K562 (cell line): ENCODE results near the gene NALF2. TPM values are rescaled to one million over a fixed set of nuclear protein-coding genes. Genes with fewer than 3 reads are reported as not detected.

ENCODE experiments used
- ATAC-seq: fragments of 200-7000 bp; cut with Tn5 transposase; 3 replicates; pipeline ENCODE4 v1.9.1; 2020; ENCODE audit warnings: moderate library complexity
- BruUV-seq: library from RNA; stranded (reverse); fragments of 400-500 nt; replicated peaks from 2 replicates; lab custom pipeline; 2021; lab: Mats Ljungman, UMichigan
- CTCF ChIA-PET: fragments of 300-600 bp; formaldehyde crosslinking; extraction: SDS; loops from one replicate; lab custom pipeline; 2021; ENCODE audit warnings: low intra/inter-chr PET ratio; lab: Yijun Ruan, JAX
- POLR2A ChIA-PET: fragments of 300-600, 350-650 bp; sonication (Branson Sonifier 250); formaldehyde crosslinking; extraction: SDS; loops from one replicate; lab custom pipeline; 2021; ENCODE audit warnings: antibody characterized with exemption, inconsistent platforms; lab: Yijun Ruan, JAX
- DNase-seq, 4 experiments: peaks; one replicate each; pipeline versions ENCODE4 v3.0.0 to v3.0.0-alpha.2; 2011 to 2018; ENCODE audit warnings: low spot score in 3 of 4, mixed read lengths in 3 of 4; ENCODE audit errors: extremely low read depth in 1 of 4
- FAIRE-seq: peaks from 2 replicates; lab custom pipeline; 2011; peaks lifted over from hg19 to GRCh38; lab: Jason Lieb, UNC
- H2AFZ ChIP-seq: 2 replicates; pipeline ENCODE4 v1.6.0; 2011; ENCODE audit warnings: low read depth, low read length, control low read depth, inconsistent platforms
- H3K27ac ChIP-seq: fragments of 200-600 bp; 3 replicates; pipeline ENCODE4 v1.8.0; 2011; ENCODE audit warnings: low read depth, mild to moderate bottlenecking, control low read depth, inconsistent platforms, low read length, moderate library complexity, mixed read lengths; ENCODE audit errors: extremely low read depth
- H3K27me3 ChIP-seq, 2 experiments: fragments of 300-600 bp in 1 of 2; 2 replicates in 1 of 2; 3 replicates in 1 of 2; pipeline versions ENCODE4 v1.6.0 to v1.8.0; 2011; ENCODE audit warnings: inconsistent platforms in 2 of 2, low read length in 2 of 2, mild to moderate bottlenecking in 1 of 2, mixed read lengths in 1 of 2, moderate library complexity in 1 of 2; ENCODE audit not compliant: control insufficient read depth in 2 of 2, insufficient read depth in 2 of 2
- H3K36me3 ChIP-seq: fragments of 300-600 bp; 3 replicates; pipeline ENCODE4 v1.8.0; 2011; ENCODE audit warnings: mild to moderate bottlenecking, low read length, inconsistent platforms; ENCODE audit not compliant: control insufficient read depth, insufficient read depth
- H3K4me1 ChIP-seq, 2 experiments: fragments of 200-600 bp in 1 of 2; replicated peaks in 1 of 2; 2 replicates in 1 of 2; 3 replicates in 1 of 2; pipeline versions ENCODE4 v1.5.1 to v1.8.0; 2011; ENCODE audit warnings: inconsistent platforms in 2 of 2, low read length in 2 of 2, mild to moderate bottlenecking in 1 of 2, mixed read lengths in 1 of 2, moderate library complexity in 1 of 2; ENCODE audit not compliant: control insufficient read depth in 2 of 2, insufficient read depth in 2 of 2
- H3K4me2 ChIP-seq: 2 replicates; pipeline ENCODE4 v1.6.1; 2011; ENCODE audit warnings: low read length, control low read depth, inconsistent platforms, mixed read lengths; ENCODE audit not compliant: insufficient read depth
- H3K4me3 ChIP-seq: fragments of 200-600 bp; sonication (generic), shearing (Covaris generic); 2 replicates; pipeline ENCODE4 v1.5.1; 2016; ENCODE audit warnings: control low read depth, inconsistent platforms
- H3K79me2 ChIP-seq: fragments of 200-600 bp; 3 replicates; pipeline ENCODE4 v1.8.0; 2011; ENCODE audit warnings: low read length, inconsistent platforms; ENCODE audit not compliant: control insufficient read depth, insufficient read depth
- H3K9ac ChIP-seq, 2 experiments: 2 replicates each; pipeline versions ENCODE4 v1.6.0 to v1.6.1; 2011; ENCODE audit warnings: low read depth in 2 of 2, low read length in 2 of 2, control low read depth in 1 of 2, inconsistent platforms in 1 of 2, mild to moderate bottlenecking in 1 of 2, mixed read lengths in 1 of 2; ENCODE audit not compliant: insufficient read depth in 1 of 2
- H3K9me1 ChIP-seq: one replicate; pipeline ENCODE4 v1.6.0; 2011; ENCODE audit warnings: inconsistent platforms, mild to moderate bottlenecking, low read length, moderate library complexity; ENCODE audit not compliant: control insufficient read depth, insufficient read depth
- H3K9me3 ChIP-seq: replicated peaks from 2 replicates; pipeline ENCODE4 v1.5.1; 2011; ENCODE audit warnings: low read depth, low read length, inconsistent platforms; ENCODE audit not compliant: control insufficient read depth, insufficient read depth
- H4K20me1 ChIP-seq: replicated peaks from 2 replicates; pipeline ENCODE4 v1.6.1; 2011; ENCODE audit warnings: low read length, inconsistent platforms, mixed read lengths; ENCODE audit not compliant: control insufficient read depth, insufficient read depth
- CTBP1 ChIP-seq: fragments of 450-650 bp; IDR thresholded peaks from 2 replicates; pipeline ENCODE4 v1.6.1; 2016; ENCODE audit warnings: borderline replicate concordance
- EHMT2 ChIP-seq: fragments of 450-650 bp; IDR thresholded peaks from 2 replicates; pipeline ENCODE4 v1.6.1; 2018; ENCODE audit warnings: antibody characterized with exemption
- FOXA1 ChIP-seq: fragments of 450-650 bp; IDR thresholded peaks from 2 replicates; pipeline ENCODE4 v1.6.1; 2016; ENCODE audit warnings: mild to moderate bottlenecking, borderline replicate concordance
- FOXJ2 ChIP-seq: fragments of 200-800 bp; sonication (Bioruptor generic); IDR thresholded peaks from 2 replicates; pipeline ENCODE4 v1.6.1; 2016; ENCODE audit warnings: missing genetic modification characterization, missing compliant biosample characterization
- HNRNPUL1 ChIP-seq: fragments of 200-400 bp; formaldehyde crosslinking; IDR thresholded peaks from 2 replicates; pipeline ENCODE4 v1.6.1; 2017; ENCODE audit warnings: low read length
- KDM4B ChIP-seq, 2 experiments: fragments of 450-650 bp in 1 of 2; sonication (generic) in 1 of 2; IDR thresholded peaks; 2 replicates each; pipeline ENCODE4 v1.6.1; 2016 to 2017; ENCODE audit warnings: borderline replicate concordance in 2 of 2, antibody characterized with exemption in 1 of 2, low read depth in 1 of 2, mild to moderate bottlenecking in 1 of 2
- MAFG ChIP-seq: fragments of 450-650 bp; conservative IDR thresholded peaks from 2 replicates; pipeline ENCODE4 v1.6.1; 2016; ENCODE audit warnings: missing genetic modification characterization, missing compliant biosample characterization
- MCM3 ChIP-seq: fragments of 450-650 bp; IDR thresholded peaks from 2 replicates; pipeline ENCODE4 v1.6.1; 2016
- OTX1 ChIP-seq: fragments of 450-650 bp; formaldehyde crosslinking; IDR thresholded peaks from 2 replicates; pipeline ENCODE4 v1.4.0; 2022; ENCODE audit warnings: mild to moderate bottlenecking
- PYGO2 ChIP-seq: fragments of 450-650 bp; IDR thresholded peaks from 2 replicates; pipeline ENCODE4 v1.6.1; 2016; ENCODE audit warnings: mild to moderate bottlenecking, missing genetic modification characterization, moderate library complexity, missing compliant biosample characterization
- TAF7 ChIP-seq: fragments of 450-650 bp; IDR thresholded peaks from 2 replicates; pipeline ENCODE4 v1.6.1; 2016; ENCODE audit warnings: missing genetic modification characterization, missing compliant biosample characterization
- TFE3 ChIP-seq: fragments of 450-650 bp; formaldehyde crosslinking; IDR thresholded peaks from 2 replicates; pipeline ENCODE4 v1.4.0; 2020; ENCODE audit warnings: mild to moderate bottlenecking, mixed read lengths
- ZKSCAN1 ChIP-seq: fragments of 150-350 bp; IDR thresholded peaks from 2 replicates; pipeline ENCODE4 v1.6.1; 2016; ENCODE audit warnings: low read depth, low read length
- ZNF830 ChIP-seq: fragments of 250-450 bp; sonication (Bioruptor Pico); IDR thresholded peaks from 2 replicates; pipeline ENCODE4 v1.5.0; 2021; ENCODE audit warnings: mild to moderate bottlenecking
- WGBS: fragments of 100-300 bp; shearing (Covaris generic); methylation state at CpG from one replicate; pipeline ENCODE4 v1.1.6; 2016; ENCODE audit warnings: low coverage, mixed read lengths; ENCODE audit not compliant: insufficient coverage; ENCODE audit errors: missing lambda C conversion rate; 5-methylcytosine and 5-hydroxymethylcytosine counted together
- in situ Hi-C: fragments of 300-500 bp; cut with MboI; formaldehyde crosslinking; loops from 4 replicates; pipeline ENCODE4 v1.15.0; 2018; ENCODE audit warnings: inconsistent platforms, mixed read lengths
- intact Hi-C: fragments of 100-400 bp; cut with micrococcal nuclease; formaldehyde crosslinking; loops from 2 replicates; pipeline ENCODE4 v1.14.2; 2022
- polyA plus RNA-seq, 8 experiments: library from polyadenylated mRNA; depleted of rRNA in 4 of 8; stranded (reverse) in 5 of 8; unstranded in 3 of 8; fragments of >200 nt; fragmentation: Nextera tagmentation in 2 of 8; fragmentation: Illumina TruSeq in 1 of 8; extraction: Ambion mirVana in 2 of 8; extraction: Trizol in 1 of 8; gene quantifications; 2 replicates each; pipeline versions ENCODE4 v1.2.1 to v1.2.3, GENCODE V29; 2011 to 2014; ENCODE audit warnings: inconsistent platforms in 1 of 8, missing spikeins in 1 of 8
- total RNA-seq, 7 experiments: library from RNA; depleted of rRNA in 6 of 7; stranded (reverse); fragments of >200 nt in 6 of 7; fragmentation: Illumina TruSeq in 2 of 7; extraction: Trizol in 2 of 7; gene quantifications; 2 replicates each; pipeline versions ENCODE4 v1.2.1 to v1.2.3, GENCODE V29; 2011 to 2021; ENCODE audit warnings: low replicate concordance in 1 of 7
- TF ChIP-seq, protein P1 (sequence below): fragments of 200-400 bp; formaldehyde crosslinking; IDR thresholded peaks from 2 replicates; pipeline ENCODE4 v1.6.1; 2017; ENCODE audit warnings: mild to moderate bottlenecking, low read depth, low read length, moderate library complexity
- TF ChIP-seq, protein P2 (sequence below): sonication (generic); formaldehyde crosslinking; IDR thresholded peaks from 2 replicates; pipeline ENCODE4 v1.8.1; 2023; ENCODE audit warnings: mild to moderate bottlenecking, missing genetic modification reagents, moderate library complexity
- TF ChIP-seq, protein P3 (sequence below): sonication (generic); formaldehyde crosslinking; IDR thresholded peaks from 2 replicates; pipeline ENCODE4 v1.8.1; 2022; ENCODE audit warnings: missing genetic modification reagents

NALF2 gene
- total and polyA plus RNA-seq, 9 of the 15 experiments (the other 6 are each of a cell fraction or from before 2014, with no cell fraction given) = not detected

- in situ Hi-C loops = loop anchor here (25.0 kb wide), 1 partner anchor 506 kb away; the partner anchor contains the start of gene AWAT2
- H4K20me1 ChIP-seq = no peaks in the 10 kb centered on the region
- no peak overlapping the region for H2AFZ ChIP-seq
- 0% methylated on average over 5 of the region's 8 CpGs for WGBS
- no peak overlapping the region for H3K4me3 ChIP-seq
- H3K79me2 ChIP-seq = no peaks in the 10 kb centered on the region
- DNase-seq (no peak), FAIRE-seq (no peak), ATAC-seq (no peak)
- no peak overlapping the region for H3K9ac ChIP-seq
- no peaks in the 10 kb centered on the region for H3K4me1 ChIP-seq
- H3K9me1 ChIP-seq = no peaks in the 10 kb centered on the region
- no peak overlapping the region for H3K4me2 ChIP-seq
- ChIA-PET POLR2A (interaction anchor here (0.6 to 0.7 kb wide), 2 partner anchors 12 to 38 kb away, joined by 3 read pairs; no protein-coding TSS in a partner anchor), CTCF (interaction anchor here (0.9 kb wide), 1 partner anchor 17 kb away, joined by 3 read pairs; no protein-coding TSS in a partner anchor)
- H3K27me3 ChIP-seq = no peaks in the 10 kb centered on the region
- no TSS peak for BruUV-seq
- no peaks in the 10 kb centered on the region for H3K36me3 ChIP-seq
- no peak overlapping the region for H3K27ac ChIP-seq
- H3K9me3 ChIP-seq = no peaks in the 10 kb centered on the region
- intact Hi-C loops = no loop called here
- no peak for TF ChIP-seq MCM3
- no peak for TF ChIP-seq PYGO2 (tag)
- TF ChIP-seq HNRNPUL1 = no peak
- TF ChIP-seq MAFG (tag) = no peak
- TF ChIP-seq FOXA1 = no peak
- TF ChIP-seq OTX1 (CRISPR knock-in tag) = no peak
- no peak for TF ChIP-seq FOXJ2 (tag)
- TF ChIP-seq, protein P1, sequence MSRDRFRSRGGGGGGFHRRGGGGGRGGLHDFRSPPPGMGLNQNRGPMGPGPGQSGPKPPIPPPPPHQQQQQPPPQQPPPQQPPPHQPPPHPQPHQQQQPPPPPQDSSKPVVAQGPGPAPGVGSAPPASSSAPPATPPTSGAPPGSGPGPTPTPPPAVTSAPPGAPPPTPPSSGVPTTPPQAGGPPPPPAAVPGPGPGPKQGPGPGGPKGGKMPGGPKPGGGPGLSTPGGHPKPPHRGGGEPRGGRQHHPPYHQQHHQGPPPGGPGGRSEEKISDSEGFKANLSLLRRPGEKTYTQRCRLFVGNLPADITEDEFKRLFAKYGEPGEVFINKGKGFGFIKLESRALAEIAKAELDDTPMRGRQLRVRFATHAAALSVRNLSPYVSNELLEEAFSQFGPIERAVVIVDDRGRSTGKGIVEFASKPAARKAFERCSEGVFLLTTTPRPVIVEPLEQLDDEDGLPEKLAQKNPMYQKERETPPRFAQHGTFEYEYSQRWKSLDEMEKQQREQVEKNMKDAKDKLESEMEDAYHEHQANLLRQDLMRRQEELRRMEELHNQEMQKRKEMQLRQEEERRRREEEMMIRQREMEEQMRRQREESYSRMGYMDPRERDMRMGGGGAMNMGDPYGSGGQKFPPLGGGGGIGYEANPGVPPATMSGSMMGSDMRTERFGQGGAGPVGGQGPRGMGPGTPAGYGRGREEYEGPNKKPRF = no peak
- TF ChIP-seq, protein P2, sequence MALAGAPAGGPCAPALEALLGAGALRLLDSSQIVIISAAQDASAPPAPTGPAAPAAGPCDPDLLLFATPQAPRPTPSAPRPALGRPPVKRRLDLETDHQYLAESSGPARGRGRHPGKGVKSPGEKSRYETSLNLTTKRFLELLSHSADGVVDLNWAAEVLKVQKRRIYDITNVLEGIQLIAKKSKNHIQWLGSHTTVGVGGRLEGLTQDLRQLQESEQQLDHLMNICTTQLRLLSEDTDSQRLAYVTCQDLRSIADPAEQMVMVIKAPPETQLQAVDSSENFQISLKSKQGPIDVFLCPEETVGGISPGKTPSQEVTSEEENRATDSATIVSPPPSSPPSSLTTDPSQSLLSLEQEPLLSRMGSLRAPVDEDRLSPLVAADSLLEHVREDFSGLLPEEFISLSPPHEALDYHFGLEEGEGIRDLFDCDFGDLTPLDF (CRISPR knock-in tag) = no peak
- TF ChIP-seq CTBP1 = no peak
- no peak for TF ChIP-seq EHMT2
- TF ChIP-seq ZKSCAN1 = no peak
- TF ChIP-seq ZNF830 = no peak
- TF ChIP-seq, protein P3, sequence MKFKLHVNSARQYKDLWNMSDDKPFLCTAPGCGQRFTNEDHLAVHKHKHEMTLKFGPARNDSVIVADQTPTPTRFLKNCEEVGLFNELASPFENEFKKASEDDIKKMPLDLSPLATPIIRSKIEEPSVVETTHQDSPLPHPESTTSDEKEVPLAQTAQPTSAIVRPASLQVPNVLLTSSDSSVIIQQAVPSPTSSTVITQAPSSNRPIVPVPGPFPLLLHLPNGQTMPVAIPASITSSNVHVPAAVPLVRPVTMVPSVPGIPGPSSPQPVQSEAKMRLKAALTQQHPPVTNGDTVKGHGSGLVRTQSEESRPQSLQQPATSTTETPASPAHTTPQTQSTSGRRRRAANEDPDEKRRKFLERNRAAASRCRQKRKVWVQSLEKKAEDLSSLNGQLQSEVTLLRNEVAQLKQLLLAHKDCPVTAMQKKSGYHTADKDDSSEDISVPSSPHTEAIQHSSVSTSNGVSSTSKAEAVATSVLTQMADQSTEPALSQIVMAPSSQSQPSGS (CRISPR knock-in tag) = no peak
- no peak for TF ChIP-seq TFE3 (CRISPR knock-in tag)
- TF ChIP-seq KDM4B (IDR thresholded peaks at IDR 0.05; ENCODE audit: borderline replicate concordance in 2 of 2, low read depth in 1 of 2) = no peak
- TF ChIP-seq TAF7 (tag) = no peak
Measured at GRCh38 chrX:69531031-69531755, 27.1 kb downstream of the NALF2 start.
